GM06990 (cell line): Measurements from ENCODE around the gene CASTOR1.

Experiments used
- DNase-seq: peaks from one replicate; pipeline ENCODE4 v3.0.0-alpha.2; 2011; ENCODE audit not compliant: insufficient read length; ENCODE audit errors: extremely low read depth
- H3K27me3 ChIP-seq: replicated peaks from 2 replicates; pipeline ENCODE4 v1.6.0; 2011; ENCODE audit warnings: low read length; ENCODE audit not compliant: control insufficient read depth, insufficient read depth
- H3K36me3 ChIP-seq: 2 replicates; pipeline ENCODE4 v1.5.1; 2011; ENCODE audit warnings: low read length; ENCODE audit not compliant: control insufficient read depth, insufficient read depth
- H3K4me3 ChIP-seq: replicated peaks from 2 replicates; pipeline ENCODE4 v1.5.1; 2011; ENCODE audit warnings: low read depth, mild to moderate bottlenecking, control low read depth, low read length
- CTCF ChIP-seq: IDR thresholded peaks from 2 replicates; pipeline ENCODE4 v1.5.1; 2011; ENCODE audit warnings: low read length, control low read depth, mild to moderate bottlenecking, inconsistent platforms; ENCODE audit not compliant: insufficient read depth, poor library complexity, severe bottlenecking

The CASTOR1 gene

DNA sequence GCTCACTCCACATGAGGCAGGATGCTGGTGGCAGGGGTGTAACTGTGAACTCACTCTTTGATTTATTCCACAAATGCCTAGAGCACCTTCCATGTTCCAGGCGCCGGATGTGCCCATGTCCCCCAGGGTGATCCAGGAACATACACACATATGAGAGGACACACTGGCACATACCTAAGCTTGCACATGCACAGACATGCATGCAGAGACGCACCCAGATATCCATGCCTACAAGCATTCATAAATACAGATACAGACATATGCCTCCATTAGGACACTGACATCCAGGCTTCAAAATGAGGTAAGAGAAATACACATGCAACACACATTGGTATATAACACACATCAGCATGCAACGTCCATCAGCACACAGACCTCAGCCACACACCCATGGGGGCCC lies 27.2 kb downstream of the CASTOR1 start:
- no peak for TF ChIP-seq CTCF
- no peak overlapping the region for H3K4me3 ChIP-seq
- H3K36me3 ChIP-seq: no peaks in the 10 kb centered on the region
- DNase-seq: no peak
- no peaks in the 10 kb centered on the region for H3K27me3 ChIP-seq

DNA sequence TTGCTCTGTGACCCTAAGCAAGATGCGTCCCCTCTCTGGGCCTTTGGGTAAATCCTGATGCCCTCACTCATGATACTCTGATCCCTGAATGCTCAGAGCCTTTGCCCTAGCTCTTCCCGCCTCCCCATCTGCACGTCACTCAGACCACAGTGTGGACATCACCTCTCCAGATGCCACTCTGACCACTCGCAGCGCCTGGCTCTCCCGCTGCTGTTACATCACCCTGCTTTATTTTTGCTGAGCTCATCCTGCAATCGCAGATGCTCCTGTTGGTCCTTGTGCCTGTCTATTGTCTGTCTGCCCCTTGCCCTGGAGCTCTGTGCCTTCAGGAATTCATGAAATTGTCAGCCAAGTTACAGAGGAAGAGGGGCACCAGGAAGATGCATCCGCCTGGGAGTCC lies 28.2 kb downstream of the CASTOR1 start:
- no peak for TF ChIP-seq CTCF
- H3K4me3 ChIP-seq: no peak overlapping the region
- H3K36me3 ChIP-seq: no peaks in the 10 kb centered on the region
- no peak for DNase-seq
- H3K27me3 ChIP-seq: no peaks in the 10 kb centered on the region

DNA sequence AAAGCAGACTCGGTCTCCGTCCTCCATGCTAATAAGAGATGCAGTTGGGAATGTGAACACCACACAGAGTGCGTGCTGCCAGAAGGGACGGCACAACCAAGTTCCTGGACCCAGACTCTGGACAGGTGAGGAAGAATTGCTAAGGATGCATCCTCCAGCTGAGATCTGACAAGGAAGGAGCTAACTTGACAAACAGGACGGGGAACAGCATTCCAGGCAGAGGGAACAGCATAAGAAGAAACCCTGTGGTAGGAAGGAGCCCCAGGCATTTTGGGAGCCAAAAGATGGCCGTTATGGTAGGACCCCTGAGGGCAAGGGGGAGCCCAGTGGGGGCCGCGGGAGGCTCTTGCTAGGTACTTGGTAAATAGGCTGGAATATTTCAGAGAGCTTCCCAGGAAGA lies 28.6 kb downstream of the CASTOR1 start:
- Histone ChIP-seq H3K4me3 (no peak overlapping the region), H3K36me3 (no peaks in the 10 kb centered on the region), H3K27me3 (no peaks in the 10 kb centered on the region)
- no peak for TF ChIP-seq CTCF
- DNase-seq: no peak

DNA sequence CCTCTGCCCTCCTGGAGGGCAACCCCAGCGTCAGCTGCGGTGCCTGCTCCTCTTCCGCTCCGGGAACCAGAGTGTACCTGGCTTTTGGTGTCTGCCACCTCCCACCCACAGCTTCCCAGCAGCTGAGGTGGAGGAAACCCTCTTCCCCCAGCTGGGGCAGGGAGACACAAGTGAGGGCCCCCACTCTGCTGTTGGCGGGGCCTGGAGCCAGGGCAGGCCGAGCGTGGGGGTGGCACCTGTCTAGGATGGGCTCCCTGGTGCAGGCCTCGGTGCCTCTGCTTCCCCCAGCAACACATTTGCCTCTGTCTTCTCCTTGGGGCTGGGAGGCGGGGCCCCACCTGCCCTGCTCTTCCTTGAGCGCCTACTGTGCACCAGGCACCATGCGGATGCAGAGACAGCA lies 29.0 kb downstream of the CASTOR1 start:
- no peak for TF ChIP-seq CTCF
- Histone ChIP-seq H3K36me3 (no peaks in the 10 kb centered on the region), H3K27me3 (no peaks in the 10 kb centered on the region), H3K4me3 (no peak overlapping the region)
- no peak for DNase-seq

- no peak for TF ChIP-seq CTCF
- Histone ChIP-seq H3K4me3 (no peak overlapping the region), H3K27me3 (no peaks in the 10 kb centered on the region), H3K36me3 (no peaks in the 10 kb centered on the region)
- DNase-seq: no peak
Measured at GRCh38 chr22:30254314-30254713, 35.0 kb downstream of the CASTOR1 start.

DNA sequence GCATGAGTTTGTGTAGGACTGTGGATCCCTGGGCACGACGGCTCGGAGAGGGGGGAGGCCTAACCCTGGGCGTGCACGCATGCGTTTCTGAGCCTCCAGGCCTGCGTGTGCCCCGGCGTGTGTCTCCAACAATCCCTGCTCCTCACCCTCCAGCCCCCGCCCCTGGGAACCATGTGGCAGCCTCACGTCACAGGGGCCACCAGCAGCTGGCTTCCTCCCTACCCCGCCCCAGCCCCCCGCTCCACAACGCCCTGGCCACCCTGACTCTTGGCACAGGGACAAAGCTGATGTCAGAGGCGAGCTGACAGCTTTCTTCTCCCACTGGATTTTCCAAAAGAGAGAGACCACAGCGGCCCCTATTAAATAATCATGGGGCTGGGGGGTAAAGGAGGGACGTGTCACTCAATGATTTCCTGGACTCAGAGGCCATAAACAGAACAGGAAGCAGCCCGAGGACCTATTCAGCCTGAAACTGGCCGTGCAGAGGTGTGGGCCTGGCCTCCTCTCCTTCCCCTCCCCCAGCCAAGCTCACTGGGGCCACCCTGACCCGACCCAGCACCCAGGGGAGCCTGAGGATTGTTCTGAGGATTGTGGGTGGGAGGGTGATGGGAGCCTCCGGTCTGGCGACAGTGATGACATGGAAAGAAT lies 36.0 kb downstream of the CASTOR1 start:
- DNase-seq: no peak
- H3K36me3 ChIP-seq: no peaks in the 10 kb centered on the region
- no peak overlapping the region for H3K4me3 ChIP-seq
- TF ChIP-seq CTCF: no peak
- H3K27me3 ChIP-seq: no peaks in the 10 kb centered on the region
